PC-3 (cell line): ENCODE results near the gene PCDHB11. TPM values are rescaled to one million over a fixed set of nuclear protein-coding genes. Genes with fewer than 3 reads are reported as not detected.
"Not testable (repeated sequence)": the region's sequence is repeated elsewhere in the genome, so short reads cannot be mapped to it uniquely, and the experiment has no call there.

ENCODE experiments used
- ATAC-seq: fragments of 200-7000 bp; cut with Tn5 transposase; 2 replicates; pipeline ENCODE4 v1.9.1; 2020; ENCODE audit warnings: mild to moderate bottlenecking, moderate library complexity
- BruUV-seq: library from RNA; stranded (reverse); fragments of 400-500 nt; replicated peaks from 2 replicates; lab custom pipeline; 2021; lab: Mats Ljungman, UMichigan
- CTCF ChIA-PET: fragments of 300-600 bp; sonication (Branson Sonifier 250); formaldehyde crosslinking; loops from one replicate; lab custom pipeline; 2022; ENCODE audit warnings: antibody characterized with exemption; lab: Charles Lee
- POLR2A ChIA-PET: fragments of 300-600 bp; sonication (Branson Sonifier 250); formaldehyde crosslinking; loops from one replicate; lab custom pipeline; 2022; ENCODE audit warnings: antibody characterized with exemption; ENCODE audit not compliant: unreplicated experiment; lab: Charles Lee
- DNase-seq: peaks from one replicate; pipeline ENCODE4 v3.0.0-alpha.2; 2015
- H2AFZ ChIP-seq: fragments of 300-600 bp; sonication (generic); 2 replicates; pipeline ENCODE4 v1.6.0; 2016; ENCODE audit warnings: antibody characterized with exemption, low read length
- H3F3A ChIP-seq: fragments of 300-600 bp; sonication (generic); one replicate; pipeline ENCODE4 v1.6.0; 2017; ENCODE audit warnings: antibody characterized with exemption, low read length, control low read depth, mild to moderate bottlenecking; ENCODE audit not compliant: unreplicated experiment
- H3K27ac ChIP-seq: fragments of 300-600 bp; sonication (generic); 2 replicates; pipeline ENCODE4 v1.5.1; 2016; ENCODE audit warnings: mild to moderate bottlenecking, low read length
- H3K27me3 ChIP-seq: fragments of 300-600 bp; sonication (generic); 2 replicates; pipeline ENCODE4 v1.6.1; 2016; ENCODE audit warnings: low read length, mixed read lengths
- H3K36me3 ChIP-seq: fragments of 300-600 bp; sonication (generic); 2 replicates; pipeline ENCODE4 v1.6.1; 2016; ENCODE audit warnings: low read depth, mixed run types, low read length, mixed read lengths
- H3K4me1 ChIP-seq: fragments of 300-600 bp; sonication (generic); 2 replicates; pipeline ENCODE4 v1.5.1; 2016; ENCODE audit warnings: low read length; ENCODE audit not compliant: insufficient read depth
- H3K4me2 ChIP-seq: fragments of 300-600 bp; sonication (generic); 2 replicates; pipeline ENCODE4 v1.6.0; 2016; ENCODE audit warnings: low read length
- H3K4me3 ChIP-seq: fragments of 300-600 bp; sonication (generic); 2 replicates; pipeline ENCODE4 v1.5.1; 2016; ENCODE audit warnings: mild to moderate bottlenecking, low read length, mixed read lengths
- H3K79me2 ChIP-seq: fragments of 300-600 bp; sonication (generic); 2 replicates; pipeline ENCODE4 v1.6.1; 2017; ENCODE audit warnings: low read length, mixed read lengths
- H3K9ac ChIP-seq: fragments of 300-600 bp; sonication (generic); 2 replicates; pipeline ENCODE4 v1.6.0; 2016; ENCODE audit warnings: mild to moderate bottlenecking, low read length
- H3K9me2 ChIP-seq: fragments of 300-600 bp; sonication (generic); replicated peaks from 2 replicates; pipeline ENCODE4 v1.6.1; 2016; ENCODE audit warnings: mixed run types, low read length, mixed read lengths
- H3K9me3 ChIP-seq: fragments of 300-600 bp; sonication (generic); 2 replicates; pipeline ENCODE4 v1.6.1; 2016; ENCODE audit warnings: low read length, mixed read lengths
- H4K20me1 ChIP-seq: fragments of 300-600 bp; sonication (generic); 2 replicates; pipeline ENCODE4 v1.6.1; 2016; ENCODE audit warnings: low read length, mixed read lengths
- EZH2 ChIP-seq: fragments of 300-600 bp; sonication (generic); IDR thresholded peaks from one replicate; pipeline ENCODE4 v1.6.1; 2017; ENCODE audit warnings: antibody characterized with exemption, mild to moderate bottlenecking, low read length; ENCODE audit not compliant: unreplicated experiment
- EZH2phosphoT487 ChIP-seq: fragments of 300-600 bp; sonication (generic); IDR thresholded peaks from 2 replicates; pipeline ENCODE4 v1.6.1; 2018; ENCODE audit warnings: mild to moderate bottlenecking, antibody characterized with exemption, low read length, borderline replicate concordance
- intact Hi-C: fragments of 100-400 bp; cut with micrococcal nuclease; formaldehyde crosslinking; loops from 2 replicates; pipeline ENCODE4 v1.9.0; 2023
- total RNA-seq: library from RNA; depleted of rRNA; stranded (reverse); fragments of >200 nt; gene quantifications from 2 replicates; pipeline ENCODE4 v1.2.3, GENCODE V29; 2014
- TF ChIP-seq, protein P1 (sequence below): fragments of 300-600 bp; sonication (generic); conservative IDR thresholded peaks from 2 replicates; pipeline ENCODE4 v1.5.1; 2017; ENCODE audit warnings: antibody characterized with exemption, low read depth, mild to moderate bottlenecking, low read length

The PCDHB11 gene
- total RNA-seq, 1 experiment from 2014 or later: 0.40 TPM

DNA sequence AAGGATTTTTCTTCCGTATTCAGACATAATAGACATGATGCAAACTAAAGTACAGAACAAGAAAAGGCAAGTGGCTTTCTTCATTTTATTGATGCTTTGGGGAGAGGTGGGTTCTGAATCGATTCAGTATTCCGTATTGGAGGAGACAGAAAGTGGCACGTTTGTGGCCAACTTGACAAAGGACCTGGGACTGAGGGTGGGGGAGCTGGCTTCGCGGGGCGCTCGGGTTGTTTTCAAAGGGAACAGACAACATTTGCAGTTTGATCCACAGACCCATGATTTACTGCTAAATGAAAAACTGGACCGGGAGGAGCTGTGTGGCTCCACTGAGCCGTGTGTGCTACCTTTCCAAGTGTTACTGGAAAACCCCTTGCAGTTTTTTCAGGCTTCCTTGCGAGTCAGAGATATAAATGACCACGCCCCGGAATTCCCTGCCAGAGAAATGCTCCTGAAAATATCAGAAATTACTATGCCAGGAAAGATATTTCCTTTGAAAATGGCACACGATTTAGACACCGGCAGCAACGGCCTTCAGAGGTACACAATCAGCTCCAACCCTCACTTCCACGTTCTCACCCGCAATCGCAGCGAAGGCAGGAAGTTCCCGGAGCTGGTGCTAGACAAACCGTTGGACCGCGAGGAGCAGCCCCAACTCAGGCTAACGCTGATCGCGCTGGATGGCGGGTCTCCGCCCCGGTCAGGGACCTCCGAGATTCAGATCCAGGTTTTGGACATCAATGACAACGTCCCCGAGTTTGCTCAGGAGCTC lies 49.0 kb upstream of the PCDHB11 start:
- Histone ChIP-seq H3K36me3 (no peaks in the 10 kb centered on the region), H3K9me3 (no peaks in the 10 kb centered on the region), H3K27me3 (no peaks in the 10 kb centered on the region), H3K79me2 (no peaks in the 10 kb centered on the region), H4K20me1 (no peaks in the 10 kb centered on the region), H3F3A (no peaks in the 10 kb centered on the region), H3K4me1 (no peaks in the 10 kb centered on the region), H3K9me2 (no peaks in the 10 kb centered on the region), H2AFZ (no peak overlapping the region), H3K4me2 (no peak overlapping the region), H3K9ac (no peak overlapping the region), H3K27ac (no peak overlapping the region), H3K4me3 (no peak overlapping the region)
- BruUV-seq: no TSS peak
- ChIA-PET POLR2A (no interaction called here), CTCF (no interaction called here)
- ATAC-seq (no peak), DNase-seq (no peak)
- intact Hi-C loops: no loop called here
- TF ChIP-seq EZH2phosphoT487 (no peak), EZH2 (no peak)

DNA sequence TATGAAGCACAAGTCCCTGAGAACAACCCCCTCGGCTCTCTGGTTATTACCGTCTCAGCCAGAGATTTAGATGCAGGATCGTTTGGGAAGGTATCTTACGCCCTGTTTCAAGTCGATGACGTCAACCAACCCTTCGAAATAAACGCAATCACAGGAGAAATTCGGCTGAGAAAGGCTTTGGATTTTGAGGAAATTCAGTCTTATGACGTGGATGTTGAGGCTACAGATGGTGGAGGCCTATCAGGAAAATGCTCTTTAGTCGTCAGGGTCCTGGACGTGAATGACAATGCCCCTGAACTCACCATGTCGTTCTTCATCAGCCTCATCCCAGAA lies 48.5 kb upstream of the PCDHB11 start:
- ATAC-seq (no peak), DNase-seq (no peak)
- H3K27ac ChIP-seq: no peak overlapping the region
- BruUV-seq: no TSS peak
- ChIA-PET POLR2A (no interaction called here), CTCF (no interaction called here)
- no peak overlapping the region for H3K4me3 ChIP-seq
- intact Hi-C loops: no loop called here
- no peak overlapping the region for H3K9ac ChIP-seq
- no peaks in the 10 kb centered on the region for H4K20me1 ChIP-seq
- H3K4me2 ChIP-seq: no peak overlapping the region
- no peaks in the 10 kb centered on the region for H3K9me3 ChIP-seq
- H3K27me3 ChIP-seq: no peaks in the 10 kb centered on the region
- H3K79me2 ChIP-seq: no peaks in the 10 kb centered on the region
- no peaks in the 10 kb centered on the region for H3K36me3 ChIP-seq
- no peaks in the 10 kb centered on the region for H3K9me2 ChIP-seq
- H3F3A ChIP-seq: no peaks in the 10 kb centered on the region
- TF ChIP-seq, protein P1, sequence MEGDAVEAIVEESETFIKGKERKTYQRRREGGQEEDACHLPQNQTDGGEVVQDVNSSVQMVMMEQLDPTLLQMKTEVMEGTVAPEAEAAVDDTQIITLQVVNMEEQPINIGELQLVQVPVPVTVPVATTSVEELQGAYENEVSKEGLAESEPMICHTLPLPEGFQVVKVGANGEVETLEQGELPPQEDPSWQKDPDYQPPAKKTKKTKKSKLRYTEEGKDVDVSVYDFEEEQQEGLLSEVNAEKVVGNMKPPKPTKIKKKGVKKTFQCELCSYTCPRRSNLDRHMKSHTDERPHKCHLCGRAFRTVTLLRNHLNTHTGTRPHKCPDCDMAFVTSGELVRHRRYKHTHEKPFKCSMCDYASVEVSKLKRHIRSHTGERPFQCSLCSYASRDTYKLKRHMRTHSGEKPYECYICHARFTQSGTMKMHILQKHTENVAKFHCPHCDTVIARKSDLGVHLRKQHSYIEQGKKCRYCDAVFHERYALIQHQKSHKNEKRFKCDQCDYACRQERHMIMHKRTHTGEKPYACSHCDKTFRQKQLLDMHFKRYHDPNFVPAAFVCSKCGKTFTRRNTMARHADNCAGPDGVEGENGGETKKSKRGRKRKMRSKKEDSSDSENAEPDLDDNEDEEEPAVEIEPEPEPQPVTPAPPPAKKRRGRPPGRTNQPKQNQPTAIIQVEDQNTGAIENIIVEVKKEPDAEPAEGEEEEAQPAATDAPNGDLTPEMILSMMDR: no peak
- TF ChIP-seq EZH2phosphoT487: no peak
- TF ChIP-seq EZH2: no peak
- H3K4me1 ChIP-seq: no peaks in the 10 kb centered on the region
- H2AFZ ChIP-seq: no peak overlapping the region

DNA sequence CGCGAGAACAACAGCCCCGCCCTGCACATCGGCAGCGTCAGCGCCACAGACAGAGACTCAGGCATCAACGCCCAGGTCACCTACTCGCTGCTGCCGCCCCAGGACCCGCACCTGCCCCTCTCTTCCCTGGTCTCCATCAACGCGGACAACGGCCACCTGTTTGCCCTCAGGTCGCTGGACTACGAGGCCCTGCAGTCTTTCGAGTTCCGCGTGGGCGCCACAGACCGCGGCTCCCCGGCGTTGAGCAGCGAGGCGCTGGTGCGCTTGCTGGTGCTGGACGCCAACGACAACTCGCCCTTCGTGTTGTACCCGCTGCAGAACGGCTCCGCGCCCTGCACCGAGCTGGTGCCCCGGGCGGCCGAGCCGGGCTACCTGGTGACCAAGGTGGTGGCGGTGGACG lies 47.8 kb upstream of the PCDHB11 start:
- H3K36me3 ChIP-seq, H3K9me3 ChIP-seq, H3K9me2 ChIP-seq, H3K4me2 ChIP-seq, ATAC-seq, DNase-seq, H3K9ac ChIP-seq, POLR2A ChIA-PET, BruUV-seq, H3K27me3 ChIP-seq, H3K4me3 ChIP-seq, H4K20me1 ChIP-seq, intact Hi-C loops, H3K79me2 ChIP-seq, H3K27ac ChIP-seq, CTCF ChIA-PET, H3K4me1 ChIP-seq, H3F3A ChIP-seq, H2AFZ ChIP-seq: not testable (repeated sequence)

DNA sequence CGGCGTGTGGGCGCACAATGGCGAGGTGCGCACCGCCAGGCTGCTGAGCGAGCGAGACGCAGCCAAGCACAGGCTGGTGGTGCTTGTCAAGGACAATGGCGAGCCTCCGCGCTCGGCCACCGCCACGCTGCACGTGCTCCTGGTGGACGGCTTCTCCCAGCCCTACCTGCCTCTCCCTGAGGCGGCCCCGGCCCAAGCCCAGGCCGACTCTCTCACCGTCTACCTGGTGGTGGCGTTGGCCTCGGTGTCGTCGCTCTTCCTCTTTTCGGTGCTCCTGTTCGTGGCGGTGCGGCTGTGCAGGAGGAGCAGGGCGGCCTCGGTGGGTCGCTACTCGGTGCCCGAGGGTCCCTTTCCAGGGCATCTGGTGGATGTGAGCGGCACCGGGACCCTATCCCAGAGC lies 47.3 kb upstream of the PCDHB11 start:
- BruUV-seq, H3K27ac ChIP-seq, H3F3A ChIP-seq, H3K9me2 ChIP-seq, H3K4me1 ChIP-seq, H3K4me3 ChIP-seq, POLR2A ChIA-PET, H3K4me2 ChIP-seq, H3K9me3 ChIP-seq, H3K79me2 ChIP-seq, CTCF ChIA-PET, H3K27me3 ChIP-seq, DNase-seq, H3K9ac ChIP-seq, H3K36me3 ChIP-seq, H4K20me1 ChIP-seq, intact Hi-C loops, ATAC-seq, H2AFZ ChIP-seq: not testable (repeated sequence)
